ENCODE measurements around the gene INPP4B.

INPP4B gene

GRCh38 chr4:142363686-142364085 lies 482.4 kb downstream of the INPP4B start:
- TF ChIP-seq EZH2 (IDR thresholded peaks at IDR 0.05; ENCODE audit: borderline replicate concordance, low read depth, low read length, severe bottlenecking): no peak
- TF ChIP-seq, protein P1, sequence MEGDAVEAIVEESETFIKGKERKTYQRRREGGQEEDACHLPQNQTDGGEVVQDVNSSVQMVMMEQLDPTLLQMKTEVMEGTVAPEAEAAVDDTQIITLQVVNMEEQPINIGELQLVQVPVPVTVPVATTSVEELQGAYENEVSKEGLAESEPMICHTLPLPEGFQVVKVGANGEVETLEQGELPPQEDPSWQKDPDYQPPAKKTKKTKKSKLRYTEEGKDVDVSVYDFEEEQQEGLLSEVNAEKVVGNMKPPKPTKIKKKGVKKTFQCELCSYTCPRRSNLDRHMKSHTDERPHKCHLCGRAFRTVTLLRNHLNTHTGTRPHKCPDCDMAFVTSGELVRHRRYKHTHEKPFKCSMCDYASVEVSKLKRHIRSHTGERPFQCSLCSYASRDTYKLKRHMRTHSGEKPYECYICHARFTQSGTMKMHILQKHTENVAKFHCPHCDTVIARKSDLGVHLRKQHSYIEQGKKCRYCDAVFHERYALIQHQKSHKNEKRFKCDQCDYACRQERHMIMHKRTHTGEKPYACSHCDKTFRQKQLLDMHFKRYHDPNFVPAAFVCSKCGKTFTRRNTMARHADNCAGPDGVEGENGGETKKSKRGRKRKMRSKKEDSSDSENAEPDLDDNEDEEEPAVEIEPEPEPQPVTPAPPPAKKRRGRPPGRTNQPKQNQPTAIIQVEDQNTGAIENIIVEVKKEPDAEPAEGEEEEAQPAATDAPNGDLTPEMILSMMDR (IDR thresholded peaks at IDR 0.05; ENCODE audit: borderline replicate concordance, extremely low read depth, low read length, poor library complexity, severe bottlenecking): no peak
- H3K36me3 ChIP-seq (ENCODE audit: insufficient read depth, low read length): peaks cover 13% of the 10 kb centered on the region

GRCh38 chr4:142361981-142362380 lies 484.1 kb downstream of the INPP4B start:
- H3K9me3 ChIP-seq (ENCODE audit: insufficient read depth, low read length, severe bottlenecking): no peaks in the 10 kb centered on the region
- no peak for ATAC-seq (ENCODE audit: insufficient read depth, low read depth)
- H3K4me3 ChIP-seq (ENCODE audit: low read depth in 1 of 2, low read length in 2 of 2): no peak overlapping the region

More at GRCh38 chr4:142363686-142364085, 482.4 kb downstream of the INPP4B start:
- no peaks in the 10 kb centered on the region for H3K9me3 ChIP-seq (ENCODE audit: insufficient read depth, low read length, severe bottlenecking)
- H3K27ac ChIP-seq (ENCODE audit: low read length): no peak overlapping the region
- H3K4me1 ChIP-seq (ENCODE audit: insufficient read depth, low read length): peaks cover 4% of the 10 kb centered on the region
- no peaks in the 10 kb centered on the region for H3K27me3 ChIP-seq (ENCODE audit: insufficient read depth, low read length, poor library complexity)
- no peak overlapping the region for H3K4me2 ChIP-seq (ENCODE audit: insufficient read depth, low read length)
- no peak for ATAC-seq (ENCODE audit: insufficient read depth, low read depth)
- no peak overlapping the region for H3K9ac ChIP-seq (ENCODE audit: low read depth, low read length)
- H3K4me3 ChIP-seq (ENCODE audit: low read depth in 1 of 2, low read length in 2 of 2): no peak overlapping the region
- peaks cover 5% of the 10 kb centered on the region; the same call in 1 of the 2 replicates for H4K20me1 ChIP-seq (ENCODE audit: insufficient read depth, low read length)
- H3K79me2 ChIP-seq (ENCODE audit: insufficient read depth, low read length): peaks cover 90% of the 10 kb centered on the region
- no peak for DNase-seq
- no peak overlapping the region for H2AFZ ChIP-seq (ENCODE audit: low read depth, low read length)

DNA sequence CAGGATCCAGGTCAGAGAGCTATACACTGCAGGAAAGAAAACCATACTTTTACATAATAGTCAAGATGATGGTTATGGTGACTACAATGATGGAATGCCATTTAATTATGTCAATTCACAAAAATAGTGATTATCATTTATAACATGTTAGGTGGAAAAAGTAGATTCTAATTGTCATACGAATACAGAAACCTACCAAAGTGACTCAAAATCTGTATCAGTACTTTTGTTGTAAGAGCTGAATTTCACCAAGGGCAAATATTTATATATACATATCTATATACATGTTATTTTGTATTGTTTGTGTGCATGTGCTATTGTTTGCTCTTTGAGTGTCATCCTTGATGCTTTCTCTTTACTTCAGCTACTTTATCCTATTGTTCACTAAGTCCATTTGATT lies 485.4 kb downstream of the INPP4B start:
- no peaks in the 10 kb centered on the region; the same call in 1 of the 2 replicates for H4K20me1 ChIP-seq (ENCODE audit: insufficient read depth, low read length)
- TF ChIP-seq EZH2 (IDR thresholded peaks at IDR 0.05; ENCODE audit: borderline replicate concordance, low read depth, low read length, severe bottlenecking): no peak
- TF ChIP-seq, protein P1 (IDR thresholded peaks at IDR 0.05; ENCODE audit: borderline replicate concordance, extremely low read depth, low read length, poor library complexity, severe bottlenecking): no peak
- peaks cover 94% of the 10 kb centered on the region for H3K79me2 ChIP-seq (ENCODE audit: insufficient read depth, low read length)
- no peak overlapping the region for H3K27ac ChIP-seq (ENCODE audit: low read length)
- H3K27me3 ChIP-seq (ENCODE audit: insufficient read depth, low read length, poor library complexity): no peaks in the 10 kb centered on the region
- peaks cover 22% of the 10 kb centered on the region for H3K4me1 ChIP-seq (ENCODE audit: insufficient read depth, low read length)
- no peak overlapping the region for H3K9ac ChIP-seq (ENCODE audit: low read depth, low read length)
- H3K4me2 ChIP-seq (ENCODE audit: insufficient read depth, low read length): no peak overlapping the region
- ATAC-seq (ENCODE audit: insufficient read depth, low read depth) (no peak), DNase-seq (no peak)
- no peaks in the 10 kb centered on the region for H3K9me3 ChIP-seq (ENCODE audit: insufficient read depth, low read length, severe bottlenecking)
- no peak overlapping the region for H3K4me3 ChIP-seq (ENCODE audit: low read depth in 1 of 2, low read length in 2 of 2)
- H2AFZ ChIP-seq (ENCODE audit: low read depth, low read length): no peak overlapping the region
- H3K36me3 ChIP-seq (ENCODE audit: insufficient read depth, low read length): peaks cover 13% of the 10 kb centered on the region

More at GRCh38 chr4:142361981-142362380, 484.1 kb downstream of the INPP4B start:
- Histone ChIP-seq H3K4me1 (ENCODE audit: insufficient read depth, low read length) (peaks cover 9% of the 10 kb centered on the region), H3K9ac (ENCODE audit: low read depth, low read length) (no peak overlapping the region), H4K20me1 (ENCODE audit: insufficient read depth, low read length) (peaks cover 3% of the 10 kb centered on the region; the same call in 1 of the 2 replicates), H3K27ac (ENCODE audit: low read length) (no peak overlapping the region), H2AFZ (ENCODE audit: low read depth, low read length) (no peak overlapping the region), H3K4me2 (ENCODE audit: insufficient read depth, low read length) (no peak overlapping the region), H3K36me3 (ENCODE audit: insufficient read depth, low read length) (peaks cover 13% of the 10 kb centered on the region), H3K27me3 (ENCODE audit: insufficient read depth, low read length, poor library complexity) (no peaks in the 10 kb centered on the region), H3K79me2 (ENCODE audit: insufficient read depth, low read length) (peaks cover 92% of the 10 kb centered on the region)
- TF ChIP-seq, protein P1 (IDR thresholded peaks at IDR 0.05; ENCODE audit: borderline replicate concordance, extremely low read depth, low read length, poor library complexity, severe bottlenecking): no peak
- no peak for DNase-seq

- Histone ChIP-seq H3K4me2 (ENCODE audit: insufficient read depth, low read length) (no peak overlapping the region), H3K4me3 (ENCODE audit: low read depth in 1 of 2, low read length in 2 of 2) (no peak overlapping the region), H4K20me1 (ENCODE audit: insufficient read depth, low read length) (no peaks in the 10 kb centered on the region), H3K4me1 (ENCODE audit: insufficient read depth, low read length) (peaks cover 42% of the 10 kb centered on the region), H3K36me3 (ENCODE audit: insufficient read depth, low read length) (peaks cover 7% of the 10 kb centered on the region), H3K27ac (ENCODE audit: low read length) (peak overlapping the region; percentile 15; the same call in 1 of the 2 replicates), H2AFZ (ENCODE audit: low read depth, low read length) (no peak overlapping the region), H3K9ac (ENCODE audit: low read depth, low read length) (no peak overlapping the region), H3K27me3 (ENCODE audit: insufficient read depth, low read length, poor library complexity) (no peaks in the 10 kb centered on the region), H3K9me3 (ENCODE audit: insufficient read depth, low read length, severe bottlenecking) (no peaks in the 10 kb centered on the region), H3K79me2 (ENCODE audit: insufficient read depth, low read length) (peaks cover 89% of the 10 kb centered on the region)
- TF ChIP-seq, protein P1 (IDR thresholded peaks at IDR 0.05; ENCODE audit: borderline replicate concordance, extremely low read depth, low read length, poor library complexity, severe bottlenecking): no peak
- TF ChIP-seq EZH2 (IDR thresholded peaks at IDR 0.05; ENCODE audit: borderline replicate concordance, low read depth, low read length, severe bottlenecking): no peak
- ATAC-seq (ENCODE audit: insufficient read depth, low read depth) (no peak), DNase-seq (no peak)
These were observed 487.4 kb downstream of the INPP4B start for GRCh38 chr4:142358656-142359055.

Measured in DND-41 (cell line).